Spleen (tissue), 7 donors: ENCODE measurements around the gene ITPR1.

Source experiments
- POLR2A ChIP-seq, 3 donors: fragments of 450-650 bp; IDR thresholded peaks; one replicate each; pipeline ENCODE4 v1.5.1; 2017; ENCODE audit warnings: antibody characterized with exemption in 3 of 3, mild to moderate bottlenecking in 1 of 3
- POLR2AphosphoS5 ChIP-seq, 3 donors: sonication (generic); formaldehyde crosslinking; IDR thresholded peaks; one replicate each; pipeline ENCODE4 v1.5.1; 2017; ENCODE audit warnings: antibody characterized with exemption in 3 of 3
- TF ChIP-seq, protein P1 (sequence below), 11 experiments: fragments of 200-600 bp in 7 of 11; fragments of 450-650 bp in 4 of 11; sonication (generic) in 4 of 11; IDR thresholded peaks in 8 of 11; conservative IDR thresholded peaks in 3 of 11; 1 replicate in 7 of 11; 2 replicates in 4 of 11; pipeline versions ENCODE4 v1.4.0 to v1.8.0; 2016 to 2021; ENCODE audit warnings: antibody characterized with exemption in 11 of 11, inconsistent platforms in 4 of 11, mild to moderate bottlenecking in 1 of 11
- donor health status: DM: no; HTN: no; CAD: no; lungs with moderate emphysema.
- donor health status: DM: no; HTN: no; CAD: no.
- donor health status: DM: no; HTN: no; CAD: no.

DNA sequence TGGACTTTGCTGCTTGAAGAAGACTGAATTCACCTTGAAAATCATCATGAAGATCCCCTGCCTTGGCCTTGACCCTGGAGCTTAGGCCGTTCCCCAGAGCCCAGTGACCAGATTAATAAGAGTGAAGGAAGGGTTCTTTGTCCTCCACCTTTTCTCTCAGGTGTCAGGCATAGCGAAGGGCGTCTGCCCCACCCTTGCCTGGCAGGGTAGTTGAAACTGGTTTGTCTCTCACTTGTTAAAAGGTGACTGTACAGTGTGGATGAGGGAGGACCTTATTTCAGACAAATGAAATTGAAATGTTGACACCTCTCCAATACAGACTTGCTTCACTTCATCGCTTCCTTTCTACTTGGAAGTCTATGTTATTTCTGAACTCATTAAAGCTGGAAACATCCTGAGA, 262.4 kb downstream of the ITPR1 start:
- TF ChIP-seq, protein P1, sequence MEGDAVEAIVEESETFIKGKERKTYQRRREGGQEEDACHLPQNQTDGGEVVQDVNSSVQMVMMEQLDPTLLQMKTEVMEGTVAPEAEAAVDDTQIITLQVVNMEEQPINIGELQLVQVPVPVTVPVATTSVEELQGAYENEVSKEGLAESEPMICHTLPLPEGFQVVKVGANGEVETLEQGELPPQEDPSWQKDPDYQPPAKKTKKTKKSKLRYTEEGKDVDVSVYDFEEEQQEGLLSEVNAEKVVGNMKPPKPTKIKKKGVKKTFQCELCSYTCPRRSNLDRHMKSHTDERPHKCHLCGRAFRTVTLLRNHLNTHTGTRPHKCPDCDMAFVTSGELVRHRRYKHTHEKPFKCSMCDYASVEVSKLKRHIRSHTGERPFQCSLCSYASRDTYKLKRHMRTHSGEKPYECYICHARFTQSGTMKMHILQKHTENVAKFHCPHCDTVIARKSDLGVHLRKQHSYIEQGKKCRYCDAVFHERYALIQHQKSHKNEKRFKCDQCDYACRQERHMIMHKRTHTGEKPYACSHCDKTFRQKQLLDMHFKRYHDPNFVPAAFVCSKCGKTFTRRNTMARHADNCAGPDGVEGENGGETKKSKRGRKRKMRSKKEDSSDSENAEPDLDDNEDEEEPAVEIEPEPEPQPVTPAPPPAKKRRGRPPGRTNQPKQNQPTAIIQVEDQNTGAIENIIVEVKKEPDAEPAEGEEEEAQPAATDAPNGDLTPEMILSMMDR (IDR thresholded peaks at IDR 0.05 in 8 of 11, conservative IDR thresholded peaks at IDR 0.05 in 3 of 11) = no peak
- TF ChIP-seq POLR2A (IDR thresholded peaks at IDR 0.05) = no peak
- no peak for TF ChIP-seq POLR2AphosphoS5 (IDR thresholded peaks at IDR 0.05)
